ENCODE data around the gene PRDM5.

Gene PRDM5

GRCh38 chr4:120940547-120940946 is 18.0 kb upstream of the PRDM5 start:
- Histone ChIP-seq H3K4ac (ENCODE audit: low read depth in 1 of 2, low read length in 2 of 2) (no peak overlapping the region), H2BK5ac (ENCODE audit: low read depth, low read length, poor library complexity, severe bottlenecking) (no peak overlapping the region), H4K91ac (ENCODE audit: low read length) (no peak overlapping the region), H3K4me2 (ENCODE audit: low read length, poor library complexity, severe bottlenecking) (no peak overlapping the region), H3K79me1 (replicated peaks; ENCODE audit: low read length, poor library complexity, severe bottlenecking) (no peaks in the 10 kb centered on the region), H2BK15ac (ENCODE audit: low read depth, poor library complexity, severe bottlenecking) (no peak overlapping the region), H2AFZ (ENCODE audit: low read depth, low read length) (no peak overlapping the region), H3K4me1 (ENCODE audit: control insufficient read depth, insufficient read depth, low read depth, low read length) (no peaks in the 10 kb centered on the region), H3K9me3 (ENCODE audit: control insufficient read depth, low read length) (peaks cover 7% of the 10 kb centered on the region), H3K14ac (ENCODE audit: low read length in 2 of 2) (no peak overlapping the region), H3K27me3 (ENCODE audit: control insufficient read depth in 1 of 2, insufficient read depth in 1 of 2, low read length in 2 of 2) (no peaks in the 10 kb centered on the region), H3K9ac (ENCODE audit: low read length) (no peak overlapping the region), H3K18ac (ENCODE audit: low read depth in 1 of 2, low read length in 2 of 2) (no peak overlapping the region), H3K4me3 (ENCODE audit: insufficient read depth in 1 of 2, low read depth in 1 of 2, low read length in 2 of 2) (no peak overlapping the region), H2BK12ac (ENCODE audit: low read length in 2 of 2) (no peak overlapping the region), H2AK5ac (ENCODE audit: low read length, severe bottlenecking) (no peak overlapping the region), H3K36me3 (ENCODE audit: control insufficient read depth in 1 of 2, insufficient read depth in 2 of 2, low read depth in 1 of 2, low read length in 2 of 2) (no peaks in the 10 kb centered on the region), H3K27ac (ENCODE audit: low read length, poor library complexity, severe bottlenecking) (no peak overlapping the region), H3K23ac (ENCODE audit: low read length in 2 of 2) (no peak overlapping the region), H4K8ac (ENCODE audit: low read length) (no peak overlapping the region), H2BK120ac (ENCODE audit: low read depth, low read length) (no peak overlapping the region)
- no peak for DNase-seq
- 89% methylated on average over 2 of the region's 2 CpGs for WGBS

GRCh38 chr4:120939693-120940092 is 17.2 kb upstream of the PRDM5 start:
- no peak overlapping the region for H3K9ac ChIP-seq (ENCODE audit: low read length)
- no peak overlapping the region for H2BK5ac ChIP-seq (ENCODE audit: low read depth, low read length, poor library complexity, severe bottlenecking)
- H3K36me3 ChIP-seq (ENCODE audit: control insufficient read depth in 1 of 2, insufficient read depth in 2 of 2, low read depth in 1 of 2, low read length in 2 of 2): no peaks in the 10 kb centered on the region

GRCh38 chr4:120929847-120930246 is 7.3 kb upstream of the PRDM5 start:
- no peaks in the 10 kb centered on the region for H3K36me3 ChIP-seq (ENCODE audit: control insufficient read depth in 1 of 2, insufficient read depth in 2 of 2, low read depth in 1 of 2, low read length in 2 of 2)
- H3K4ac ChIP-seq (ENCODE audit: low read depth in 1 of 2, low read length in 2 of 2): no peak overlapping the region
- H2BK120ac ChIP-seq (ENCODE audit: low read depth, low read length): no peak overlapping the region
- H2BK5ac ChIP-seq (ENCODE audit: low read depth, low read length, poor library complexity, severe bottlenecking): no peak overlapping the region
- H3K27ac ChIP-seq (ENCODE audit: low read length, poor library complexity, severe bottlenecking): no peak overlapping the region
- H3K23ac ChIP-seq (ENCODE audit: low read length in 2 of 2): no peak overlapping the region
- H3K4me2 ChIP-seq (ENCODE audit: low read length, poor library complexity, severe bottlenecking): no peak overlapping the region
- H3K9me3 ChIP-seq (ENCODE audit: control insufficient read depth, low read length): no peaks in the 10 kb centered on the region
- H3K4me1 ChIP-seq (ENCODE audit: control insufficient read depth, insufficient read depth, low read depth, low read length): no peaks in the 10 kb centered on the region
- no peaks in the 10 kb centered on the region for H3K27me3 ChIP-seq (ENCODE audit: control insufficient read depth in 1 of 2, insufficient read depth in 1 of 2, low read length in 2 of 2)
- H2AK5ac ChIP-seq (ENCODE audit: low read length, severe bottlenecking): no peak overlapping the region
- H2AFZ ChIP-seq (ENCODE audit: low read depth, low read length): no peak overlapping the region
- H3K4me3 ChIP-seq (ENCODE audit: insufficient read depth in 1 of 2, low read depth in 1 of 2, low read length in 2 of 2): no peak overlapping the region
- H2BK15ac ChIP-seq (ENCODE audit: low read depth, poor library complexity, severe bottlenecking): no peak overlapping the region
- no peak overlapping the region for H4K8ac ChIP-seq (ENCODE audit: low read length)
- 67% methylated on average over 1 of the region's 1 CpG for WGBS
- no peak overlapping the region for H4K91ac ChIP-seq (ENCODE audit: low read length)
- H3K18ac ChIP-seq (ENCODE audit: low read depth in 1 of 2, low read length in 2 of 2): no peak overlapping the region
- H2BK12ac ChIP-seq (ENCODE audit: low read length in 2 of 2): no peak overlapping the region
- H3K14ac ChIP-seq (ENCODE audit: low read length in 2 of 2): no peak overlapping the region
- DNase-seq: no peak
- no peaks in the 10 kb centered on the region for H3K79me1 ChIP-seq (replicated peaks; ENCODE audit: low read length, poor library complexity, severe bottlenecking)
- H3K9ac ChIP-seq (ENCODE audit: low read length): no peak overlapping the region

More at GRCh38 chr4:120939693-120940092, 17.2 kb upstream of the PRDM5 start:
- H3K4me3 ChIP-seq (ENCODE audit: insufficient read depth in 1 of 2, low read depth in 1 of 2, low read length in 2 of 2): no peak overlapping the region
- H3K18ac ChIP-seq (ENCODE audit: low read depth in 1 of 2, low read length in 2 of 2): no peak overlapping the region
- H3K4me2 ChIP-seq (ENCODE audit: low read length, poor library complexity, severe bottlenecking): no peak overlapping the region
- H2BK120ac ChIP-seq (ENCODE audit: low read depth, low read length): no peak overlapping the region
- H4K8ac ChIP-seq (ENCODE audit: low read length): no peak overlapping the region
- H3K4me1 ChIP-seq (ENCODE audit: control insufficient read depth, insufficient read depth, low read depth, low read length): no peaks in the 10 kb centered on the region
- no peak overlapping the region for H2BK15ac ChIP-seq (ENCODE audit: low read depth, poor library complexity, severe bottlenecking)
- H2BK12ac ChIP-seq (ENCODE audit: low read length in 2 of 2): no peak overlapping the region
- H3K23ac ChIP-seq (ENCODE audit: low read length in 2 of 2): no peak overlapping the region
- no peak for DNase-seq
- H3K27me3 ChIP-seq (ENCODE audit: control insufficient read depth in 1 of 2, insufficient read depth in 1 of 2, low read length in 2 of 2): no peaks in the 10 kb centered on the region
- no peaks in the 10 kb centered on the region for H3K79me1 ChIP-seq (replicated peaks; ENCODE audit: low read length, poor library complexity, severe bottlenecking)
- no peak overlapping the region for H2AFZ ChIP-seq (ENCODE audit: low read depth, low read length)
- H3K14ac ChIP-seq (ENCODE audit: low read length in 2 of 2): no peak overlapping the region
- no peak overlapping the region for H2AK5ac ChIP-seq (ENCODE audit: low read length, severe bottlenecking)
- no peak overlapping the region for H3K27ac ChIP-seq (ENCODE audit: low read length, poor library complexity, severe bottlenecking)
- no peak overlapping the region for H3K4ac ChIP-seq (ENCODE audit: low read depth in 1 of 2, low read length in 2 of 2)
- no peak overlapping the region for H4K91ac ChIP-seq (ENCODE audit: low read length)
- H3K9me3 ChIP-seq (ENCODE audit: control insufficient read depth, low read length): peaks cover 7% of the 10 kb centered on the region

- Histone ChIP-seq H3K4me1 (ENCODE audit: control insufficient read depth, insufficient read depth, low read depth, low read length) (no peaks in the 10 kb centered on the region), H3K14ac (ENCODE audit: low read length in 2 of 2) (no peak overlapping the region), H3K36me3 (ENCODE audit: control insufficient read depth in 1 of 2, insufficient read depth in 2 of 2, low read depth in 1 of 2, low read length in 2 of 2) (no peaks in the 10 kb centered on the region), H3K9ac (ENCODE audit: low read length) (no peak overlapping the region), H3K27ac (ENCODE audit: low read length, poor library complexity, severe bottlenecking) (no peak overlapping the region), H4K8ac (ENCODE audit: low read length) (no peak overlapping the region), H2AFZ (ENCODE audit: low read depth, low read length) (no peak overlapping the region), H3K23ac (ENCODE audit: low read length in 2 of 2) (no peak overlapping the region), H2BK120ac (ENCODE audit: low read depth, low read length) (no peak overlapping the region), H3K18ac (ENCODE audit: low read depth in 1 of 2, low read length in 2 of 2) (no peak overlapping the region), H3K79me1 (replicated peaks; ENCODE audit: low read length, poor library complexity, severe bottlenecking) (no peaks in the 10 kb centered on the region), H2BK12ac (ENCODE audit: low read length in 2 of 2) (no peak overlapping the region), H2BK5ac (ENCODE audit: low read depth, low read length, poor library complexity, severe bottlenecking) (no peak overlapping the region), H2AK5ac (ENCODE audit: low read length, severe bottlenecking) (no peak overlapping the region), H3K4ac (ENCODE audit: low read depth in 1 of 2, low read length in 2 of 2) (no peak overlapping the region), H3K4me3 (ENCODE audit: insufficient read depth in 1 of 2, low read depth in 1 of 2, low read length in 2 of 2) (no peak overlapping the region), H2BK15ac (ENCODE audit: low read depth, poor library complexity, severe bottlenecking) (no peak overlapping the region), H3K9me3 (ENCODE audit: control insufficient read depth, low read length) (no peaks in the 10 kb centered on the region), H4K91ac (ENCODE audit: low read length) (no peak overlapping the region), H3K27me3 (ENCODE audit: control insufficient read depth in 1 of 2, insufficient read depth in 1 of 2, low read length in 2 of 2) (no peaks in the 10 kb centered on the region), H3K4me2 (ENCODE audit: low read length, poor library complexity, severe bottlenecking) (no peak overlapping the region)
- no peak for DNase-seq
Observed at GRCh38 chr4:120927801-120928409, 5.4 kb upstream of the PRDM5 start.
